ENCODE results near the gene FUT8. TPM values are rescaled to one million over a fixed set of nuclear protein-coding genes. Genes with fewer than 3 reads are reported as not detected.

The FUT8 gene
- polyA plus RNA-seq, 1 experiment, result 45.1 TPM

- no peak for DNase-seq (ENCODE audit: low read depth, low spot score)
- TF ChIP-seq CTCF (IDR thresholded peaks at IDR 0.05; ENCODE audit: low read depth, low read length), result no peak
- H3K27me3 ChIP-seq (ENCODE audit: control insufficient read depth, insufficient read depth, low read length), result no peaks in the 10 kb centered on the region
- H3K9me3 ChIP-seq (ENCODE audit: control insufficient read depth, insufficient read depth, low read length), result no peaks in the 10 kb centered on the region
- H3K27ac ChIP-seq (ENCODE audit: low read depth, low read length), result no peak overlapping the region
- CTCF ChIA-PET, result no interaction called here
- no peak overlapping the region for H3K4me3 ChIP-seq (ENCODE audit: low read depth, low read length)
- POLR2A ChIA-PET, result no interaction called here
These were observed 168.8 kb downstream of the FUT8 start for GRCh38 chr14:65581378-65581777.

GRCh38 chr14:65581799-65582198 is 169.3 kb downstream of the FUT8 start:
- ChIA-PET POLR2A (no interaction called here), CTCF (no interaction called here)
- Histone ChIP-seq H3K4me3 (ENCODE audit: low read depth, low read length) (no peak overlapping the region), H3K27ac (ENCODE audit: low read depth, low read length) (no peak overlapping the region), H3K27me3 (ENCODE audit: control insufficient read depth, insufficient read depth, low read length) (no peaks in the 10 kb centered on the region), H3K9me3 (ENCODE audit: control insufficient read depth, insufficient read depth, low read length) (no peaks in the 10 kb centered on the region)
- DNase-seq (ENCODE audit: low read depth, low spot score), result no peak
- TF ChIP-seq CTCF (IDR thresholded peaks at IDR 0.05; ENCODE audit: low read depth, low read length), result no peak

GRCh38 chr14:65585216-65585615 is 172.7 kb downstream of the FUT8 start:
- ChIA-PET CTCF (no interaction called here), POLR2A (no interaction called here)
- H3K27me3 ChIP-seq (ENCODE audit: control insufficient read depth, insufficient read depth, low read length), result no peaks in the 10 kb centered on the region
- no peaks in the 10 kb centered on the region for H3K9me3 ChIP-seq (ENCODE audit: control insufficient read depth, insufficient read depth, low read length)
- no peak for DNase-seq (ENCODE audit: low read depth, low spot score)
- TF ChIP-seq CTCF (IDR thresholded peaks at IDR 0.05; ENCODE audit: low read depth, low read length), result no peak
- H3K27ac ChIP-seq (ENCODE audit: low read depth, low read length), result no peak overlapping the region
- H3K4me3 ChIP-seq (ENCODE audit: low read depth, low read length), result no peak overlapping the region

- POLR2A ChIA-PET, result no interaction called here
- H3K27me3 ChIP-seq (ENCODE audit: control insufficient read depth, insufficient read depth, low read length), result no peaks in the 10 kb centered on the region
- TF ChIP-seq CTCF (IDR thresholded peaks at IDR 0.05; ENCODE audit: low read depth, low read length), result no peak
- CTCF ChIA-PET, result no interaction called here
- H3K4me3 ChIP-seq (ENCODE audit: low read depth, low read length), result no peak overlapping the region
- H3K9me3 ChIP-seq (ENCODE audit: control insufficient read depth, insufficient read depth, low read length), result no peaks in the 10 kb centered on the region
- no peak for DNase-seq (ENCODE audit: low read depth, low spot score)
- H3K27ac ChIP-seq (ENCODE audit: low read depth, low read length), result no peak overlapping the region
These were observed 176.1 kb downstream of the FUT8 start for GRCh38 chr14:65588426-65589140.

GRCh38 chr14:65594153-65594881 is 181.8 kb downstream of the FUT8 start:
- Histone ChIP-seq H3K27me3 (ENCODE audit: control insufficient read depth, insufficient read depth, low read length) (no peaks in the 10 kb centered on the region), H3K9me3 (ENCODE audit: control insufficient read depth, insufficient read depth, low read length) (no peaks in the 10 kb centered on the region), H3K27ac (ENCODE audit: low read depth, low read length) (no peak overlapping the region), H3K4me3 (ENCODE audit: low read depth, low read length) (no peak overlapping the region)
- ChIA-PET CTCF (no interaction called here), POLR2A (no interaction called here)
- DNase-seq (ENCODE audit: low read depth, low spot score), result no peak
- no peak for TF ChIP-seq CTCF (IDR thresholded peaks at IDR 0.05; ENCODE audit: low read depth, low read length)
